GM21528 (cell line): ENCODE measurements around the gene PTGFR.

Experiments used
- ATAC-seq: cut with Tn5 transposase; IDR thresholded peaks from one replicate; pipeline ENCODE4 v1.9.1; 2021; ENCODE audit warnings: mild to moderate bottlenecking, moderate library complexity; ENCODE audit not compliant: unreplicated experiment, low FRiP score

Gene PTGFR

GRCh38 chr1:78519446-78519845 lies 28.7 kb downstream of the PTGFR start:
- ATAC-seq: no peak

GRCh38 chr1:78520216-78520615 lies 29.4 kb downstream of the PTGFR start:
- no peak for ATAC-seq

GRCh38 chr1:78520843-78521242 lies 30.1 kb downstream of the PTGFR start:
- no peak for ATAC-seq

GRCh38 chr1:78522136-78522535 lies 31.4 kb downstream of the PTGFR start:
- no peak for ATAC-seq

- no peak for ATAC-seq
Observed at GRCh38 chr1:78526496-78526895, 35.7 kb downstream of the PTGFR start.

- no peak for ATAC-seq
Observed at GRCh38 chr1:78527706-78528105, 36.9 kb downstream of the PTGFR start.

- no peak for ATAC-seq
Observed at GRCh38 chr1:78533527-78533926, 42.8 kb downstream of the PTGFR start.

GRCh38 chr1:78535286-78535685 lies 44.5 kb downstream of the PTGFR start:
- ATAC-seq: no peak

GRCh38 chr1:78536427-78536826 lies 45.7 kb downstream of the PTGFR start:
- no peak for ATAC-seq

GRCh38 chr1:78540048-78540447 lies 49.3 kb downstream of the PTGFR start:
- no peak for ATAC-seq

- ATAC-seq: no peak
Observed at GRCh38 chr1:78541479-78541878, 50.7 kb downstream of the PTGFR start.

GRCh38 chr1:78543941-78544643 lies 53.3 kb downstream of the PTGFR start:
- no peak for ATAC-seq

- no peak for ATAC-seq
Observed at GRCh38 chr1:78547081-78547480, 56.3 kb downstream of the PTGFR start.

GRCh38 chr1:78549331-78549730 lies 58.6 kb downstream of the PTGFR start:
- ATAC-seq: no peak

- ATAC-seq: no peak
Observed at GRCh38 chr1:78549891-78550290, 59.1 kb downstream of the PTGFR start.

- ATAC-seq: no peak
Observed at GRCh38 chr1:78553859-78554258, 63.1 kb downstream of the PTGFR start.

- ATAC-seq: no peak
Observed at GRCh38 chr1:78554840-78555239, 64.1 kb downstream of the PTGFR start.

GRCh38 chr1:78559680-78560079 lies 68.9 kb downstream of the PTGFR start:
- ATAC-seq: no peak

- ATAC-seq: no peak
Observed at GRCh38 chr1:78560811-78561210, 70.0 kb downstream of the PTGFR start.

- no peak for ATAC-seq
Observed at GRCh38 chr1:78561856-78562255, 71.1 kb downstream of the PTGFR start.

GRCh38 chr1:78565393-78565792 lies 74.6 kb downstream of the PTGFR start:
- ATAC-seq: no peak

GRCh38 chr1:78570539-78570938 lies 79.8 kb downstream of the PTGFR start:
- ATAC-seq: no peak
